ENCODE results near the gene RAB11FIP2.

- no peak for TF ChIP-seq CTCF (IDR thresholded peaks at IDR 0.05)
- TF ChIP-seq POLR2A (IDR thresholded peaks at IDR 0.05): no peak
Observed at GRCh38 chr10:118031351-118032075, 15.2 kb downstream of the RAB11FIP2 start.
